HG03342 (cell line): ENCODE data around the gene FYN.
A peak's percentile ranks its signal among the peaks of the same experiment; 100 is the strongest.

Source experiments
- ATAC-seq: cut with Tn5 transposase; IDR thresholded peaks from one replicate; pipeline ENCODE4 v1.9.1; 2021; ENCODE audit warnings: mild to moderate bottlenecking, moderate library complexity; ENCODE audit not compliant: unreplicated experiment

FYN gene

GRCh38 chr6:111713236-111713635 is 160.0 kb downstream of the FYN start:
- no peak for ATAC-seq

DNA sequence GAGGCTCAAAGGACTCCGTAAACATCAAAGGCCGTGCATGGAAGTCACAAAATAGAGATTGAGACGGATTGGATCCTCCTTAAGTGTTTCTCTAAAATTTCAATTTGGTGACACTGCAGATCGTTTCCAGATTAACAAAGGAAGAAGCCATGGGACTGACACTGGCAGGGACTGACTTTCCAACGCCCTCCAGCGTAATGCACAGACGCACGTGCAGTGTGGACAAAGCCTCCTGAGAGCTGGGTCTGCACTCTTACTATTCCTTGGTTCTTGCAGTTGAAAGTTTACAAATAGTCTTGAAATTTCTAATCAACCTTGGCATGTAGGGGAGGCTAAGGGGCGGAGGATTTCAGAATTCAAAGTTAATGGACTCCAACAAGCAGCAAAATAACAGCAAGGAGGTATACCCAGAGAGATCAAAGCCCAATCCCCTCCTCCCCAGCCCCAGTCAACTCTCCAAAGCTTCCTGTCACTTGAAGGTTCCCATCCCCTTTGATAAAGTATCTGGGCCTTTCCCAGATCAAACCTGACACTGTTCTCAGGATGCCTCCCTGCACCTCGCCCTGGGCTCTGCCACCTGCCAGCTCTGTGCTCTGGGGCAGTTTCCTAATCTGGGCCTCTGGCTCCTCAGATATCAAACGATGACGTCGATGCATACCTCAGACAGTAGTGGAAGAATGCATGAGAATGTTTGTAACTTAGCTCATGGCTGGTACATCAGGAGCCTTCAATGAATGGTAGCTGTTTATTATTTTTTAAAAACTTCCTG is 161.1 kb downstream of the FYN start:
- no peak for ATAC-seq

GRCh38 chr6:111711476-111711875 is 161.8 kb downstream of the FYN start:
- no peak for ATAC-seq

- ATAC-seq: no peak
Observed at GRCh38 chr6:111710911-111711310, 162.3 kb downstream of the FYN start.

DNA sequence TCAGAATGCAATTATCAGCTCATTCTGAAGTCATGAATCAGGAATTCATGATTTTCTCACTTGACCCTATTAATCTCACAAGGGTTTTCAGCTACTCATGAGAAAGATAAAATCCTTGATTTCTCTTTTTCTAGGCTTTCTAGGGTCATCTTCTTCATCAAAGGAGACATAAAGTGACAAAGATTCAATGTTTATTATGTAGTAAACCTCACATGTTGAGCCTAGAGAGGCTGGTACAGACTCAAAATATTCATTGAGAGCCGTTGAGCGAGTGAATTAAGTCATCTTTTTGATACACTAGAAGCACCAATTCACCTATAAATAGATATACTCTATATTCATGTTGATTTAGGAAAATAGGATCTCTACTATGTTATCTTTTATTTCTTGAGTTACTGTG is 162.8 kb downstream of the FYN start:
- no peak for ATAC-seq

- peak; percentile 87 for ATAC-seq
Observed at GRCh38 chr6:111709615-111710398, 163.4 kb downstream of the FYN start.

- ATAC-seq: no peak
Observed at GRCh38 chr6:111709201-111709600, 164.1 kb downstream of the FYN start.

- ATAC-seq: no peak
Observed at GRCh38 chr6:111707773-111708172, 165.5 kb downstream of the FYN start.

DNA sequence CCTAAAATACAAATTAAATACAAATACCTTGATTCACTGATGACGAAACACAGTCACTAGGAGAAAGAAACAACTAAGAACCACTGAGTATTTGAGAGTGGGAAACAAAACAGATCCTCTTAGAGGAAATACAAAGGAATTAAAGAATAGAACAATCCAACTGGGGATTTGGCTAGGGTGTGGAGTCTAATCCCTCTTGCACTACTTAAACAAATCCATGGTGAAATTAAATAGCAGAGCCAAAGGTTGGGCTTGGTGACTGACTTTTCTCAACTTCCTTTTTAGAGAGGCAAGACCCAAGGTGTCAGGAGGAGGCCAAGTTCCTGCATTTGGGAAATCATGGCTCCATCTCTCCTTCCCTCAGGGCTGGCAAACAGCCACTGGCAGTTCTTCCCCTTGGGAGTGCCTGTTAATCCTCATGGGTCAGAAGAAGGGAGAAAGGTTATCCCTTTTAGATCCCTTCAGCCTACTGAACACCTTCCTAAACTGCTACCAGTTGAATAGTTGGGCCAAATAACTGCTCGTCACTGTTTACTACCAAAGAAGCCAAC is 166.3 kb downstream of the FYN start:
- no peak for ATAC-seq

DNA sequence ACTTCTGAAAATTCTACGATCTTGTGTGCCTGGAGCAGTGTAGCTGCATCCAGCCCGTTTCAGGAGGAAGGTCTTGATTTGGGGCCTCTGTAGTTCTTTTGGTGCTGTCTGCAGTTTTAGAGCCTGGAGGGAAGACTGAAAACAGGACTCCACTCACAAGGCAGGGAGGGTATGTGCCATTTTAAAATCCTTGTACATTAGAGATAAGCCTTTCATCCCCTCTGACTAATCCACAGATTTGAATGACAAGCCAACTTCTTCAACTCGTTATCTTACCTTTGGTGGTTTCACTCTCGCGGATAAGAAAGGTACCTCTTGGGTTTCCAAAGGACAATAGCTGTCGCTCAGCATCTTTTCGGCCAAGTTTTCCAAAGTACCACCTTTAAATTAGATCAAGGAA is 169.5 kb downstream of the FYN start:
- no peak for ATAC-seq

DNA sequence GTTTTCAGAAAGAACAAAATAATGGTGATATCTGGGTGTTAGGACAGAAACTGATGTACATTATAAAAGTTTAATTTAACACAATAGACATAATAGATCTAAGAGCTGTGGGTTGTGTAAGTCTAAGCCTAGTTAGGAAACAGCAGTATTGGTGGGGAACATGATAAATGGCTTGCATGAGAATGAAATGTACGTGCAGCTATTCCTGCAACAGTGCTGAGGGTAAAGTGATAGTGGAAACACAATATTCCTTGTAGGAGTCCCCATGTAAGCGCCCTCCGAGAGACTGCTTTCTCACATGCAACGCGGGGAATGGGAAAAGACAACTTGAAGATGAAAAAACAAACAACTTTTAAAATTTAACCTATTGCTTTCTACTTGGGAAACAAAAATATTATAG is 171.0 kb downstream of the FYN start:
- no peak for ATAC-seq

- ATAC-seq: no peak
Observed at GRCh38 chr6:111701146-111701545, 172.1 kb downstream of the FYN start.

DNA sequence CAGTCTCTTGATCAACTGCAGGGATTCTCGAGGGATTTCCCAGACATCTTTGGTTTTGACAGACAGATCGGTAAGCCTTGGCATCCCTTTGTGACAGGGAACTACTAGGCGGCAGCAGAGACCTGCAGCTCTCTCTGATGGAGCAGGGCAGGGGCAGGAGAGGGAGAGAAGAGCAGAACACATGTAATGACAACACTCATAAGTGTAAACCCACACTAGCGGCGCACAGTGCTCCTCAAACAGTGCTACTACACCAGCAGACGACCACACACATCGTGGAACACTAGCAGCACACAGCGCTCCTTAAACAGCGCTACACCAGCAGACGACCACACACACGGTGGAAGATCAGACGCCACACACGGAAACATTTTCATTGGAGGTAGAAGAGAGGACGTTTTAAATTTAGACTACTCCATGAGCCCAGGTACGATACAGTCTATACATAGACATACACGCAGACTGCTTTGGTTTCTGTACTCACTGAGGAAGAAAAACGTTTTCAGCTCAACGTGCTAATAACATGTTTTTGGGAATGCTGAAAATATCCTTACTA is 173.0 kb downstream of the FYN start:
- no peak for ATAC-seq

GRCh38 chr6:111699123-111699522 is 174.1 kb downstream of the FYN start:
- ATAC-seq: no peak

DNA sequence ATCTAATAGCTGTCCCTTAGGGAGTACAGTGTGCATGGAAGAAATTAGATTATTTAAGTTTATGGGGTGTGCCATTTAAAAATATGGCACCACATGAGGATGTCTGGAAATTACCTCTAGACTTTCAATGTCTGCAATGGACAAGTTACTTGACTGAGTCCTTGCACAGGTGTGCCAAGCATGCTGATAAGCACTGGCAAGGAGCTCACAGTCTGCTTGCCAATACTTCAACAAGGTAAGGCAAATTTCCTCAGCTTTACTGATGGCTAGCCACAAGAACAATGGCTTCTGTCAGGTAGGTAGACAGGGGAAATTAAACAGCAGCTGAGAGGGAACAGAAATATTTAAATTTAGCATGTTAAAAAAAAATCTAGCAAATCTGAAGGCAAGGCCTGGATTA is 176.4 kb downstream of the FYN start:
- ATAC-seq: no peak

DNA sequence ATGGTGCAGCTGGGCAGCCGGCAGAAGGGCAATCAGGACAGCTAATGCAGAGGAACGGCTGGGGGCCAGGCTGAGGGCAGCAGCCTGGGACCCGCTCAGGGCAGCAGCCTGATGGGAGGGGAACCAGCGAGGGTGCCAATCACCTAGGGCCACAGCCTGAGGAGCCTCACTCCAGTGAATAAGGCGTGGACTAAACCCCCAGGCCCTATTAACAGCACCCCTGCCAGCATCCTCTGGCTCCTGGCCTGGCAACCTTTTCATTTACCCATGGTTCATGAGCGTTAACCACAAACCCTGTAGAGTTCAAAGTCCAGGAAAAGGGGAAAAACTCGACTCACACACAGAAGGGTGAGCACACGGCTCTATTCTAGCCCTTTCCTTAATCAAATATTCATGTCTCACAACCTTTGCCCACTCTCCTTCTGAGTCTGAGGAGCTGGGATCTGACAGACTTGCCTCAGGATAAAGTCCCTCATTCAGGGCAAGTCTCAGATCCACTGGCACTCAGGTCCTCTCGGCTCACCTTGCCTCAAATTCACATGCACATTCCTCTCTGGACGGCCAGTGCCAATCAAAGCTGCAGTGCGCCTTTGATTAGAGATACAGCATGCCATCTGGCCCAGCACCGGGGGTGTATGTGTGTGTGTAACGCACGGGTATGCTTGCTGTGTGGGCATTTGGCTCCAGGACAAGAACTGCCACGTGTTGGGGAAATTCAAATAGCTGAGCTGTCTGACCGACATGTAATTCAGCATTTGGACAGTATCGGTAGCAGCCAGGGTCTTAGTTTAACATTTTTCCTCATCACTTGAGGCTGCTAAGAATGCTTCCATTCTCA is 180.7 kb downstream of the FYN start:
- no peak for ATAC-seq

- ATAC-seq: no peak
Observed at GRCh38 chr6:111691345-111692225, 181.7 kb downstream of the FYN start.

DNA sequence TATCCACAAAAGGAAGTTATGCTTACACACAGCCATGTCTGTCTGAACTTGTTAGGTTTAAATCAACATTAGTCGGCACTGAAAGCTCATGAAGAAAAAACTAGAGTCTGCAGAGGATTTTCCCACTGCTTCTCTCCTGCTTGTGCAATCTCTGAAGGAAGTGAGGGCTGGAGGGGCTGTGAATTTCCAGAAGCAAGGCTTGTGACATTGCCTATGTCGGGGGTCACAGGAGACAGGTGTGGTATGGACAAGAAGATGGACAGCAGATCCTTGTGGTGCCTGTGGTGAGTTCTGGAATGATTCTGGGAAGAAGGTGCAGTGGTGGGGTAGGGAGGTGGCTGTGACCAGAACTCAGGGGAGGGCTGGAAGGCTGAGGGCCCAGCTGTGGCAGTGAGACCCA is 183.3 kb downstream of the FYN start:
- no peak for ATAC-seq

- no peak for ATAC-seq
Observed at GRCh38 chr6:111689419-111689818, 183.8 kb downstream of the FYN start.

- ATAC-seq: no peak
Observed at GRCh38 chr6:111688331-111688730, 184.9 kb downstream of the FYN start.
